NCI-H345 treated with DMSO at 0.1 percent for 48 hours (cell line): ENCODE data around the gene CSH2.

ENCODE experiments used
- DNase-seq: peaks from one replicate; lab custom pipeline; 2025; ENCODE audit not compliant: unreplicated experiment; lab: John Stamatoyannopoulos, UW

The CSH2 gene

DNA sequence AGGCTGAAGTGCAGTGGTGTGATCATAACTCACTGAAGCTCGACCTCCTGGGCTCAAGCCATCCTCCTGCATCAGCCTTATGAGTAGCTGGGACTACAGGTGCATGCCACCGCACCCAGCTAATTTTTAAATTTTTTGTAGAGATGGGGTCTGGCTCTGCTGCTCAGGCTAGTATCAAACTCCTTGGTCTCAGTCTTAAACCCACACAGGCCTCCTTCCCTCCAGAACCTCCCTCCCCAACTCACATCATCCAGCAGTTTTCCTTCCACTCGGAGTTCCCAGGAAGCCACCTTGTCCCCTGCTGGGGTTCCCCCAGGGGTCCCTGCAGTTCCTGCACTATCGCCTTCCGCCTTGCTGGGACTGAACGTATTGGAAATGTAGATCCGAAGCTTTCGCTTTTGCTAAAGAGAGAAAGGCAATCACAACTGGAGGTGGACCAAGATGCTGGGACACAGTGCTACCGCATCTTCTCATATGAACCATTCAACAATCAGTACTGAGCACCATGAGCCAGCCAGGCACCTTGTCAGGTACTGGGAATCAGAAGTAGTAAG lies 38.2 kb downstream of the CSH2 start:
- no peak for DNase-seq

DNA sequence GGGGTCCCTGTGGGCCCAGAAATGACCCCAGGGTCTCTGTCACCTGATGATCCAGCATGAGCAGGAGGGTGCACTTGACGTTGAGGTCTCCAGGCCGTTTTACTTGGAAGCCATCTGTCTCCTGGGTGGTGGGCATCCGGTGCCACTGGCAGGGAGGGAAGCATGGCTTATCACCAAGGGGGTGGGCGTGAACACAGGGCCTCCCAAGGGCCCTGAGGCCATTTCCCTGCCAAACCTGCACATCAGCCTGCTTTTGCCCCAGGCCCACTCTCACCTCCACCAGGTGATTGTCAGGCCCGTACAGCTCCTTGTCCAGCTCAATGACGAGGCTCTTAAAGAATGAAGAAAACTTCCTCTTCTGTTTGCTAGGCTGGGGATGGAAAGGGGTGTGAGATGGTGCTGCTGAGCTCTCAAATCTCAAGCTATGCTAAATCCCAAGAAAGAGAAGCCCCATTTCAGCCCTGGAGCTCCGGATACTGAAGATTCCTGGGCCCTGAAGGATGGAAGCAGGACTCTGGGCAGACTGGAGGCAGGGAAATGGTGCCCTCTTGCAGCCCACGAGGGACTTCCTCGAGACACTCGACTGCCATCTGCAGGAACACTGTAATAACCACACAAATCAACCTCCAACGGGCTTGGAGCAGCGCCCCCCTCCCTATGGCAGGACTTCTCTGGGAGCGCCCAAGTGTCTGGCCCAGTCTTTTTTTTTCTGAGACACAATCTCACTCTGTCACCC lies 38.9 kb downstream of the CSH2 start:
- DNase-seq = no peak

DNA sequence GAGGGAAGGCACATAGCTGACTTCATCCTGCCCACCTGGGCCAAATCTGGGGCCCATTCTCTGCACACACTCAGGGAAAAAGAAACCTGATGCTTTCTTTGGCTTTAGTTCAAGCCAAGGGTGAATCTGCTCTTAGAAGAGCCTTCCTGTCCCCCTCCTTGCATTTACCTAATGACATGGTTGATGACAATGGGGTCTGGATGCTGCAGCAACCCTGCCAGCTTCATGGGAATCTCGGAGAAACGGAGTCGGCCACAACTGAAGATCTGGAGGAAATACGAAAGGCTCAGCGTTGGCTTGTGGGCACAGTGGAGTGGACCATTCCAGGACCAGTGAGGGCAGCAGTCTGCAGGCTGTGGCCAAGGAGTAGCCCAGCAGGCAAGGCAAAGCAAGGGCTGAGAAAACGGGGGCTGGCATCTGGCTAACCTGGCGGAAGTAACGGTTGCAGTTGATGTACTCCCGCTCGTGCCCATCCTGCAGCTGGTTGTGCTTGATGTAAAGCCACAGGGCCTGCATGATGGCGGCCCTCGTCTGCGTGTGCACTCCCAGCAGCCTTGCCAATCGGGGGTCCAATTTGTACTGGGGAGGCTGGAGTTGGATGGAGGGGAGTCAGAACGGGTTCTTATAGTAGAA lies 39.6 kb downstream of the CSH2 start:
- DNase-seq = no peak

DNA sequence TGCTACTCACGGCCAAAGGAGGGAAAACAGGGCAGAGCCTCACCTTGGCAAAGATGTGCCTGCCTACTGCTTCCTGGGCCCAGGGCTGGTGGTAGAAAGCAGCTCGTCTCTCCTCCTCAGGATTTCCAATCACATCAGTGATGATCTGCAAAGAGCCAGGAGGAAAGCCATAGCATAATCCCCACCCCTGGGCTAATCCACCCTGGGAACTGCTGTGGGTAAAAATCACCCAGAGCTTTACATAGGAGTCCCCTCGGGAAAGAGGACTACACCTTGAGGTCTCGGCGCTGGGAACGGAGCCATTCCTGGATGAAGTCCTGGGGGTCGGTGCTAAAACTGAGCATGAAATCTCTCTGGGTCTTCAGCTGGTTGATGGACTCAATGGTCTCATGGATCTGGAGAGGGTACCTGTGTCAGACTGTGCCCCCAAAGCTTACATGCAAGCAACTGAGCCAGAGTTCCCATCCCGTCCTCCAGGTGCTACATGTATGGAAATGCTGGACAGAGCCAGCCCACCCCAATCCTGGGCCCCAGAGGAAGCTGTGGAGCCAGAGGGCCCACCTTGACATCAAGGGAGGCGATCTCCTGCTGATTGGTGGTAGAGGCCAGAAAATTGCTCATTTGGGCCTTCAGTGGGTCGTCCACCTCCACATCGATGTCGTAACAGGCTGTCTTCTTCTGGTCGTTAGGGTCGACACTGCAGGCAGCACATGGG lies 40.3 kb downstream of the CSH2 start:
- no peak for DNase-seq

DNA sequence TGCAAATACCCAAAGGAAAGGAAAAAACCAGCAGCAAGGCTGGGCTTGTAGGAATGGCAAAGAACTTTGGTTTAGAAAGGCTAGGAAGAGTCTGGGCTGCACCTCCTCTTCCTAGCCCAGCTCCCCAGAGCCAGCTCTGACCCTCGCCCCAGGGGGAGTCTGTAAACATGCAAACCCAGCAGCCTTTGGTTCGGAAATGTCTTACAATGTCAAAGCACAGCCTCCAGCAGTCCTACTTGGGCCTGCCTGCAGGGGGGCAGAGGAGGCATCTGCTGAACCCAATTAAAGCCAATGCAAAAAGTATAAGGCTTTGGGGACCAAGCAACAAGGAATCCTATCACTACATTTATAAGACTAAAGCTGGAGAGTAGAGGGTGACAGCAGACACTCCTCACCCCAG lies 41.0 kb downstream of the CSH2 start:
- DNase-seq = no peak

DNA sequence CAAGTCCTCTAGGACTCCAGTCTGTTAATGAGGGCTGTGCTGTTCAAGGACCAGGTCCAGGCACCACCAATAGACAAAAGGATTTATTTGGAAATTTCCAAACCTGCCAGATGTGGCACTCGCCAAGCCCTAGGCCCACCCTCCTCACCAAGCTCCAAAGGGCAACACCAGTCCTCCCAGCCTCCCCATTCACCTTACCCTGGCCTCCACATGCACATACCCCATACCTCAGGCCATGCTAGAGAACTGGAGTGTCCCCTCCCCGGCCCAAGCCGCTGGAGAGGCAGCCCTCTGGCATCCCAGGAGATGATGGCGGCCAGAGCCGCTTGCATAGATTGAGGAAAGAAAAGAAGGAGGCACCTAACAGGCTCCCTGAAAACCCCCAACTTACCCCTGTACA lies 41.5 kb downstream of the CSH2 start:
- no peak for DNase-seq

DNA sequence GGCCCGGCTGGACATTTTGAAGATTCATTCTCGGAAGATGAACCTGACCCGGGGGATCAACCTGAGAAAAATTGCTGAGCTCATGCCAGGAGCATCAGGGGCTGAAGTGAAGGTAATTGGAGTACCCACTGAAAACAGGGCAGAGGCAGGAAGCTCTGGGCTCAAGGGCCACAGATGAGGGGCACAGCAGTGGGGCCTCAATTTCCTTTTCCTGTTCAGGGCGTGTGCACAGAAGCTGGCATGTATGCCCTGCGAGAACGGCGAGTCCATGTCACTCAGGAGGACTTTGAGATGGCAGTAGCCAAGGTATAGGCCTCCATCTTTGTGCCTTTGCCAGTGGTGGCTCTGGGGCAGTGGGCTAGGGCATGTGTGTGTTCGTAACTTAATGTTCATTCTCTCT lies 42.0 kb downstream of the CSH2 start:
- no peak for DNase-seq

DNA sequence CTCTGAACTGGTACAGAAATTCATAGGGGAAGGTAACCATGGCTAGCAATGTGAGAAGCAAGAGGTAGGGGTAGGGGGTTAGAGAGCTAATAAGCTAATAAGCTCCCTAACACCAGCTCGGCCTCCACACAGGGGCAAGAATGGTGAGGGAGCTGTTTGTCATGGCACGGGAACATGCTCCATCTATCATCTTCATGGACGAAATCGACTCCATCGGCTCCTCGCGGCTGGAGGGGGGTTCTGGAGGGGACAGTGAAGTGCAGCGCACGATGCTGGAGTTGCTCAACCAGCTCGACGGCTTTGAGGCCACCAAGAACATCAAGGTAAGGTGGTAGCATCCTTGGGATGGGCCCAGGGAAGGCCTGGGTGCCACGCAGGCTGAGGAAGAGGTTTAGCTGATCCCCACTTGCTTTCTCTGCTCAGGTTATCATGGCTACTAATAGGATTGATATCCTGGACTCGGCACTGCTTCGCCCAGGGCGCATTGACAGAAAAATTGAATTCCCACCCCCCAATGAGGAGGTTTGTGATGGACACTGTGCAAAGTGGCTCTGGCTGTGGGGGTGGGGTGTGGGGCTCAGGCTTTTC lies 42.5 kb downstream of the CSH2 start:
- no peak for DNase-seq

DNA sequence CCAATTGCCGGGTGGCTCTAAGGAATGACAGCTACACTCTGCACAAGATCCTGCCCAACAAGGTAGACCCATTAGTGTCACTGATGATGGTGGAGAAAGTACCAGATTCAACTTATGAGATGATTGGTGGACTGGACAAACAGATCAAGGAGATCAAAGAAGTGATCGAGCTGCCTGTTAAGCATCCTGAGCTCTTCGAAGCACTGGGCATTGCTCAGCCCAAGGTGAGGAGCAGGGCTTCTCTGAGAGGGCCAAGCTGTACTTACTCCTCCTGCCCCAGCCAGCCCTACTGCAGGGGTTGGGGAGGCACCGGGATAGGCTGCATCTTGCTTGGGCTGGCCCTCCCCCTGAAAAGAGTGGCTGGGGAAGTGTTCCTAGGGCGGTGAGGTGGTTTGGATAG lies 43.2 kb downstream of the CSH2 start:
- DNase-seq = no peak

DNA sequence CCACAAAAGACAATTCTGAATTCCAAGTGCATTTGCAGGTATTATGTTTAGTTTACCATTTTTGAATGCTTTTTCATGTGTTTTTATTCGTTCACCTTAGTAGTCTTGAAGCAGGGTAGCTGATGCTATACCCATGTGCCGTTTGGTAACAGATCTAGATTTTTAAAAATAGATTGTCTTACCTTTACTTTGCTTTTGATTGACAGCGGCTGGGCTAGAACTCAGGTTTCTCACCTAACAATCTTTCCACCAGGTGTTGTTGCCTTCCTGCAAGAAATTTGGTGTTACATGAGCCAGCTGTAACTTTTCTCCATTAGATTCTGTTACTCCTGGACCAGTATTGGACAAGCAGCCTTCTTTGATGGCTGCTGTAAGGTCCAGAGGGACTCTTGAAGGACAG lies 44.5 kb downstream of the CSH2 start:
- DNase-seq = no peak

DNA sequence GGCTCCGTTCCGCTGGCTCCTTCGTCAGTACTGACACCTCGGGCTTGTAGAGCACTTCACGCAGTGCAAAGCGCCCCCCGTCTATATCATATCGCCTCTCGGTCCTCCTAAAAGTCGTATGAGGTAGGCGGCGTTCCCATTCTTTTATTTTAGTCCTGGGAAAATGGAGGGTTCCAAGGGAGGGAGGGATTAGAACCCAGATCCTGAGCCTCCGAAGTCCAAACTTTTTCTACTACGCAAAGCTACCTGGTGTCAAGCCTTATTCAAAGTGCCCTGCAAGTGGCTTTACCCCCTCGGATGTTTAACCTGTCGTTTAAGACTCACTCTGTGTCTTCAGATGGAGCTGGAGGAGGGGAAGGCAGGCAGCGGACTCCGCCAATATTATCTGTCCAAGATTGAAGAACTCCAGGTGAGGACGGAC lies 45.7 kb downstream of the CSH2 start:
- DNase-seq = no peak

DNA sequence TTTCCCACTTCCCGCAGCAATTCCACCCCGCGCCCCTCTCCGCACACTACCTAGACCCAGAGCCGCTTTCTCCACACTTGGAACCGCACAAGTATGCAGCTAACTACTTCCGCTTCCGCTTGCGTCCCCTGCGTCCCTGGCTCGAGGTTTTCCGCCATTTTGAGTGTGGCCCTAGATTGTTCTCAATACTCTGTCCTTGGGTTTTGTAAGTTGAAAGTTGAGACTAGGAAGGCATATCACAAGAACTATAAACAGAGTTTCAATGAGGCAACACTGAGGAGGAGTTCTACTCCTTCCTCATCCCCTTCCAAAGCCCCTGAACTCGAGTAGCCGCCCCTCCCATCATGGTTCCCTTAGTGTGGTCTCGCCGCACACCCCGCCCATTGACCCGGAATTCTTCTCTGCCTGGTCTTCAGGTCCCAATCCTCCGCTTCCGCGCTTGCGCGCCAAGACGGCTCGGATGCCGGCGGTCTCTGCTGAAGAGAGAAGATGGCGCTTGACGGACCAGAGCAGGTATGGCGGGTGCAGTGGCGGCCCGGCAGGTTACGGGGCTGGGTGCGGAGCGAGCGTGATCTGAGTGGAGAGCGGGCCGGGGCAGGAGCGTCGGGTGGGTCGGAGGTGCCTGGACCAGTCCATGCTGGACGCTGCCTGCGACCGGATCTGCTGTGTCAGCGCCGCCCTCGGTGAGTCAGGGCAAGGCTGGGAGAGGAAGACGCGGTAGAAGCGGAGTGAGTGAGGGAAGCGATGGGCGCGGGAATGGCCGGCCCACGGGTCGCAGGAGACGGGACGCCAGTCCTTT lies 46.3 kb downstream of the CSH2 start, which contains the start of the genes FTSJ3 and PSMC5:
TSS of gene FTSJ3 (minus strand) at position 662 of the 799 bp plus-strand sequence. CDS start 761 bp downstream, outside the sequence.
TSS of gene PSMC5 (plus strand) at position 430 of the 799 bp plus-strand sequence. CDS start at position 490, 60 bp downstream.
- peak; percentile 89 for DNase-seq

DNA sequence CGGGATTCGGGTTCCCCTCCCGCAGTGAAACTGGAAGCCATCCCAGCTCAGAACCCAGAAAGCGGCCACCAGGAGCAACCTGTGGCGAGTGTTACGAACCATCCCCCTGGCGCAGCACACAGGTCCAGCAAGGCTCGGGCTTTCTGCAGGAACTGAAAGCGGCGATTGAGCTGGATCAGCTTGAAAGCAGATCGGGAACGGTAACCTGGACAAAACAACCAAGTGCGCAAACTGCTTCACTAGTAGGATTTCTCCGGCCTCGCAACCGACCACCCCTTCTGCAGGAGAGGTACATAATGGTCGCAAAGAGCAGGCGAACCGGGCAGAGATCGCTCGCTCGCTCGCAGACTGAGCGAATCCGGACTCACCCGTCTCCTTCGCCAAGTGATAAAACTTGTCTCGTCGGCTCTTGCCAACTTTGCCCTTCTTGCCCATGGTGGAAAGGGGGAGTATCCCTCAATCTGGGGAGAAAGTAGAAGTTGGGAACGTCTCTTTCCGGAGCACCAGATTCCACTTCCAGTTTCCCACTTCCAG lies 46.9 kb downstream of the CSH2 start:
- no peak for DNase-seq

DNA sequence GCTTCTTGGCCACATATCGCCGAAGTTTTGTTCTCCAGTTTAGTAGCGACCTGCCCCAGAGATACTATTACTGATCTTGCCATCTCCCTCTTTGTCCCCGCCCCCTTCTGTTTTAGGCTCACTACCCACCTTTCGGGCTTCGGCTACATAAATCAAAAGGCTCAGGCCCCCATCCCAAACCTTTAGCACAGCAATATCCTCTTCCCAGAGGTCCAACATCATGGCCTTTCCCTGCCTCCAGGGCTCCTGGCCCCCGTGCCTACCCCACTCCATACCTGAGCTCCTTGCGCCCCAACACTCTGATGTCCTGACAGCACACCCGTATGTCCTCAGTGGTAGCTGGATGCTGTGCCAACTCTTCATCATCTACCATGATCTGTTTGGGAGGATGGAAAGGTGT lies 49.1 kb downstream of the CSH2 start:
- no peak for DNase-seq

DNA sequence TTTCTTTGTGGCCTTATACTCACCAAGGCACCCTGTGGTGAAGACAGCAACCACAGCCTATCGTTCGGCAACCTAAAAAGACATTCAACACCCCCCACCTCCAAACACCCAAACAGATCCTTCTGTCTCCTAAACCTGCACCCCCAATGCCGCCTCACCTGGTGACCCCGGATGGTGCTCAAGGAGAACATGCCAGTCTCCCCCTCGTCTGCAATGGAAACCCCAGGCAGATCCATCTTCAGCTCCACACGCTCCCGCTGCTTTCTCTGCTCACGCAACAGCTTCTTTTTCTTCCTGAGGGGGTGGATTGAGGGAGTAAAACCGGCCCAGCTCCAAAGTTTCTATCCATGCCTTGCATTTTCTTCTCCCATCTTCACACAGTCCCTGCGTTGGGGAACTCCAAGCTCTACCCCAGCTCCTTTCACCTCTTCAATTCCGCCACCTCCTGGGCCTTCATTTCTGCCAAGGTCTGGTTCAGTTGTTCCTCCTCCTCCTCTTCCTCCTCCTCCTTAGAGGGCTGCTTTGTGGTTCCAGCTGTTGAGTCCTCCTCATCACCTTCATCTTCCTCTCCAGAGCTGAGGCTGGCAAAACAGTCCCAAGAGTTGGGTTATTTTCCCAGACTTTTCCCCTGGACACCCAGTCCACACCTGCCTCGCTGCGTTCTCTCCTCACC lies 49.7 kb downstream of the CSH2 start:
- no peak for DNase-seq

DNA sequence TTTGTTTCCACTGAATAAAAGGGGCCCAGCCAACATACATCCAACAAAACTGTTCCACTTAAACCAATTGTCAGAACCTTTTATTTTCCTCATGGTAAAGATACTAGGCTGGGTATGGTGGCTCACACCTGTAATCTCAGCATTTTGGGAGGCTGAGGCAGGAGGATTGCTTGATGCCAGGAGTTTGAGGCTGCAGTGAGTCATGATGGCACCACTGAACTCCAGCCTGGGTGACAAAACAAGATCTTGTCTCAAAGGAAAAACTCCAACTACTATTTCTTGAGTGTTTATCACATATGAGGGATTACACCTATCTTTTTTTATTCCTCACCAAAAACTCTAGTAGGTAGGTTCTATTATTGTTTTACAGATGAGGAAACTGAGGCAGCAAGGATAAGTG lies 50.9 kb downstream of the CSH2 start:
- DNase-seq = no peak
